Endodermal cell (in vitro differentiated cells): Measurements from ENCODE around the gene ABCB1. TPM values are rescaled to one million over a fixed set of nuclear protein-coding genes. Genes with fewer than 3 reads are reported as not detected.

Experiments used
- DNase-seq: peaks from one replicate; pipeline ENCODE4 v3.0.0-alpha.2; 2017
- H3K27ac ChIP-seq: 2 replicates; pipeline ENCODE4 v1.5.1; 2013; ENCODE audit warnings: mild to moderate bottlenecking, low read depth, low read length, moderate library complexity
- H3K27me3 ChIP-seq: 2 replicates; pipeline ENCODE4 v1.6.1; 2013; ENCODE audit warnings: mild to moderate bottlenecking, low read length, moderate library complexity; ENCODE audit not compliant: insufficient read depth, control insufficient read depth, poor library complexity, severe bottlenecking
- H3K36me3 ChIP-seq: 2 replicates; pipeline ENCODE4 v1.7.0; 2013; ENCODE audit warnings: mild to moderate bottlenecking, low read length, moderate library complexity; ENCODE audit not compliant: control insufficient read depth, insufficient read depth
- H3K4me1 ChIP-seq: one replicate; pipeline ENCODE4 v1.7.0; 2013; ENCODE audit warnings: low read length; ENCODE audit not compliant: control insufficient read depth, insufficient read depth
- H3K4me3 ChIP-seq: 2 replicates; pipeline ENCODE4 v1.5.1; 2013; ENCODE audit warnings: mild to moderate bottlenecking, low read length, moderate library complexity
- H3K9ac ChIP-seq: 2 replicates; pipeline ENCODE4 v1.6.1; 2013; ENCODE audit warnings: mild to moderate bottlenecking, low read length, moderate library complexity; ENCODE audit not compliant: poor library complexity, severe bottlenecking; ENCODE audit errors: extremely low read depth
- H3K9me3 ChIP-seq: 2 replicates; pipeline ENCODE4 v1.6.1; 2013; ENCODE audit warnings: mild to moderate bottlenecking, low read length, moderate library complexity; ENCODE audit not compliant: control insufficient read depth
- H3K27ac Mint-ChIP-seq: 2 replicates; pipeline ENCODE4 v1.8.0; 2020; ENCODE audit warnings: mixed read lengths
- H3K27me3 Mint-ChIP-seq: 2 replicates; pipeline ENCODE4 v1.8.0; 2021; ENCODE audit warnings: mild to moderate bottlenecking, mixed read lengths; ENCODE audit not compliant: insufficient read depth
- H3K36me3 Mint-ChIP-seq: 2 replicates; pipeline ENCODE4 v1.8.0; 2020; ENCODE audit warnings: low read depth, mixed read lengths
- H3K4me1 Mint-ChIP-seq: 2 replicates; pipeline ENCODE4 v1.8.0; 2020; ENCODE audit warnings: mixed read lengths
- H3K4me3 Mint-ChIP-seq: 2 replicates; pipeline ENCODE4 v1.8.0; 2020; ENCODE audit warnings: mild to moderate bottlenecking, moderate library complexity, mixed read lengths
- H3K9me3 Mint-ChIP-seq: 2 replicates; pipeline ENCODE4 v1.8.0; 2020; ENCODE audit warnings: mild to moderate bottlenecking, mixed read lengths
- CTCF ChIP-seq: fragments of 200-600 bp; sonication (generic); conservative IDR thresholded peaks from 2 replicates; pipeline ENCODE4 v1.5.0; 2021; ENCODE audit warnings: antibody characterized with exemption, mild to moderate bottlenecking
- WGBS, 2 experiments: methylation state at CpG; one replicate each; pipeline versions ENCODE4 v1.1.5 to v1.1.7; 2013; ENCODE audit warnings: missing lambda C conversion rate in 2 of 2, mixed read lengths in 1 of 2; ENCODE audit not compliant: insufficient coverage in 1 of 2, insufficient read length in 1 of 2; 5-methylcytosine and 5-hydroxymethylcytosine counted together
- total RNA-seq, 2 donors: library from RNA; stranded (reverse); fragmentation: NEBNext Ultra II Directional in 1 of 2; extraction: Animal tissue kit (Norgen Biotek cat#: 25700) in 1 of 2; gene quantifications; 2 replicates in 1 of 2; 3 replicates in 1 of 2; pipeline ENCODE4 v1.2.1, GENCODE V29; 2021

ABCB1 gene
- total RNA-seq, 2 donors from 2014 or later: 0.07 TPM; not detected in 1

- no peaks in the 10 kb centered on the region for H3K27me3 ChIP-seq
- H3K36me3 ChIP-seq: no peaks in the 10 kb centered on the region
- Mint-ChIP-seq H3K27me3 (no peaks in the 10 kb centered on the region), H3K36me3 (no peaks in the 10 kb centered on the region), H3K9me3 (no peaks in the 10 kb centered on the region), H3K4me3 (no peak overlapping the region), H3K4me1 (no peaks in the 10 kb centered on the region), H3K27ac (no peak overlapping the region)
- H3K27ac ChIP-seq: no peak overlapping the region
- 81% methylated on average over 1 of the region's 1 CpG; no CpG with 5 or more reads in 1 of the 2 experiments for WGBS, 2 experiments
- peak; percentile 49 for DNase-seq
- H3K4me1 ChIP-seq: no peaks in the 10 kb centered on the region
- no peak overlapping the region for H3K9ac ChIP-seq
- H3K4me3 ChIP-seq: no peak overlapping the region
- no peaks in the 10 kb centered on the region for H3K9me3 ChIP-seq
- no peak for TF ChIP-seq CTCF
Observed at GRCh38 chr7:87538052-87538451, 62.6 kb downstream of the ABCB1 start.

- no peak overlapping the region for H3K9ac ChIP-seq
- WGBS, 2 experiments: 92 to 100% methylated on average over 2 of the region's 2 CpGs
- Mint-ChIP-seq H3K4me3 (no peak overlapping the region), H3K9me3 (no peaks in the 10 kb centered on the region), H3K27me3 (no peaks in the 10 kb centered on the region), H3K27ac (no peak overlapping the region), H3K36me3 (no peaks in the 10 kb centered on the region), H3K4me1 (no peaks in the 10 kb centered on the region)
- no peaks in the 10 kb centered on the region for H3K27me3 ChIP-seq
- H3K4me3 ChIP-seq: no peak overlapping the region
- no peak overlapping the region for H3K27ac ChIP-seq
- no peaks in the 10 kb centered on the region for H3K36me3 ChIP-seq
- no peak for DNase-seq
- H3K9me3 ChIP-seq: no peaks in the 10 kb centered on the region
- no peak for TF ChIP-seq CTCF
- H3K4me1 ChIP-seq: no peaks in the 10 kb centered on the region
Observed at GRCh38 chr7:87534072-87534471, 66.6 kb downstream of the ABCB1 start.

- Mint-ChIP-seq H3K9me3 (no peaks in the 10 kb centered on the region), H3K36me3 (no peaks in the 10 kb centered on the region), H3K27ac (no peak overlapping the region), H3K27me3 (no peaks in the 10 kb centered on the region), H3K4me3 (no peak overlapping the region), H3K4me1 (peaks cover 2% of the 10 kb centered on the region)
- Histone ChIP-seq H3K4me3 (no peak overlapping the region), H3K36me3 (no peaks in the 10 kb centered on the region), H3K9ac (no peak overlapping the region), H3K9me3 (no peaks in the 10 kb centered on the region), H3K4me1 (no peaks in the 10 kb centered on the region), H3K27ac (no peak overlapping the region), H3K27me3 (no peaks in the 10 kb centered on the region)
- no peak for TF ChIP-seq CTCF
- no peak for DNase-seq
Observed at GRCh38 chr7:87530126-87530525, 70.6 kb downstream of the ABCB1 start.
